RWPE1 (cell line): Measurements from ENCODE around the gene HDLBP.
"Not testable (repeated sequence)": the region's sequence is repeated elsewhere in the genome, so short reads cannot be mapped to it uniquely, and the experiment has no call there.

Source experiments
- CTCF ChIA-PET: fragments of 350-600 bp; sonication (Branson Sonifier 250); formaldehyde crosslinking; extraction: SDS; loops from one replicate; lab custom pipeline; 2021; lab: Yijun Ruan, JAX
- POLR2A ChIA-PET: fragments of 400-600 bp; formaldehyde crosslinking; extraction: SDS; loops from one replicate; lab custom pipeline; 2020; ENCODE audit warnings: antibody characterized with exemption; ENCODE audit not compliant: low non-redundant PET; lab: Yijun Ruan, JAX
- DNase-seq: peaks from one replicate; pipeline ENCODE4 v3.0.0; 2012; ENCODE audit warnings: low spot score
- H3K27ac ChIP-seq: fragments of 450-650 bp; 2 replicates; pipeline ENCODE4 v1.5.1; 2017
- CTCF ChIP-seq: fragments of 450-650 bp; conservative IDR thresholded peaks from 2 replicates; pipeline ENCODE4 v1.5.1; 2017; ENCODE audit warnings: low read depth, mild to moderate bottlenecking

The HDLBP gene

GRCh38 chr2:241323778-241324177 is 8.3 kb upstream of the HDLBP start:
- DNase-seq: no peak
- CTCF ChIA-PET: interaction anchor here (0.5 kb wide), 1 partner anchor 64 kb away, joined by 3 read pairs; no protein-coding TSS in a partner anchor
- H3K27ac ChIP-seq: no peak overlapping the region
- TF ChIP-seq CTCF: no peak
- POLR2A ChIA-PET: no interaction called here

GRCh38 chr2:241321886-241322285 is 6.4 kb upstream of the HDLBP start:
- peak overlapping the region; percentile 28; the same call in 1 of the 2 replicates for H3K27ac ChIP-seq
- CTCF ChIA-PET: no interaction called here
- no peak for TF ChIP-seq CTCF
- DNase-seq: no peak
- POLR2A ChIA-PET: no interaction called here

- POLR2A ChIA-PET: no interaction called here
- TF ChIP-seq CTCF: no peak
- CTCF ChIA-PET: no interaction called here
- no peak for DNase-seq
- H3K27ac ChIP-seq: no peak overlapping the region
These were observed 5.6 kb upstream of the HDLBP start for GRCh38 chr2:241321033-241321432.

- ChIA-PET CTCF (no interaction called here), POLR2A (no interaction called here)
- DNase-seq: no peak
- H3K27ac ChIP-seq: no peak overlapping the region
- no peak for TF ChIP-seq CTCF
These were observed 4.9 kb upstream of the HDLBP start for GRCh38 chr2:241320394-241320793.

GRCh38 chr2:241318830-241319229 is 3.4 kb upstream of the HDLBP start:
- CTCF ChIA-PET, DNase-seq, H3K27ac ChIP-seq, POLR2A ChIA-PET: not testable (repeated sequence)

- ChIA-PET CTCF (no interaction called here), POLR2A (no interaction called here)
- no peak for TF ChIP-seq CTCF
- no peak for DNase-seq
- H3K27ac ChIP-seq: no peak overlapping the region
These were observed 1.9 kb upstream of the HDLBP start for GRCh38 chr2:241317391-241317790.

- H3K27ac ChIP-seq: peak overlapping the region; percentile 94
- ChIA-PET CTCF (no interaction called here), POLR2A (no interaction called here)
- TF ChIP-seq CTCF: no peak
- no peak for DNase-seq
These were observed 1.4 kb upstream of the HDLBP start for GRCh38 chr2:241316825-241317224.
